Vagina (tissue), 2 donors: ENCODE results near the gene AGPAT4. TPM values are rescaled to one million over a fixed set of nuclear protein-coding genes. Genes with fewer than 3 reads are reported as not detected.
A peak's percentile ranks its signal among the peaks of the same experiment; 100 is the strongest.

ENCODE experiments used
- DNase-seq, 2 donors: peaks; one replicate each; pipeline ENCODE4 v3.0.0-alpha.2; 2017; ENCODE audit errors: extremely low spot score in 2 of 2
- H3K27ac ChIP-seq: fragments of 200-600 bp; sonication (generic); one replicate; pipeline ENCODE4 v1.5.1; 2019
- H3K27me3 ChIP-seq: fragments of 200-600 bp; sonication (generic); one replicate; pipeline ENCODE4 v1.5.1; 2019
- H3K36me3 ChIP-seq, 2 donors: fragments of 200-600 bp; sonication (generic); one replicate each; pipeline ENCODE4 v1.5.1; 2017 to 2019
- H3K4me1 ChIP-seq: fragments of 200-600 bp; sonication (generic); one replicate; pipeline ENCODE4 v1.5.1; 2019
- H3K4me3 ChIP-seq, 2 donors: fragments of 200-600 bp; sonication (generic); 1 replicate in 1 of 2; 2 replicates in 1 of 2; pipeline ENCODE4 v1.5.1; 2016 to 2019
- H3K9me3 ChIP-seq: fragments of 200-600 bp; sonication (generic); one replicate; pipeline ENCODE4 v1.5.1; 2019
- POLR2A ChIP-seq, 2 donors: fragments of 450-650 bp; IDR thresholded peaks; one replicate each; pipeline ENCODE4 v1.6.1; 2017; ENCODE audit warnings: antibody characterized with exemption in 2 of 2, mild to moderate bottlenecking in 2 of 2, moderate library complexity in 2 of 2
- POLR2AphosphoS5 ChIP-seq, 2 donors: sonication (generic); formaldehyde crosslinking; IDR thresholded peaks; one replicate each; pipeline ENCODE4 v1.9.0; 2017; ENCODE audit warnings: antibody characterized with exemption in 2 of 2, mild to moderate bottlenecking in 2 of 2, low read depth in 1 of 2; ENCODE audit not compliant: insufficient read depth in 1 of 2
- intact Hi-C: fragments of 100-400 bp; cut with DNase I; formaldehyde crosslinking; loops from one replicate; pipeline ENCODE4 v1.15.1; 2023
- total RNA-seq: library from RNA; depleted of rRNA; stranded (reverse); fragments of >200 nt; gene quantifications from one replicate; pipeline ENCODE4 v1.2.3, GENCODE V29; 2016
- TF ChIP-seq, protein P1 (sequence below), 3 experiments: fragments of 450-650 bp in 2 of 3; fragments of 200-600 bp in 1 of 3; sonication (generic) in 1 of 3; IDR thresholded peaks; one replicate each; pipeline ENCODE4 v1.5.1; 2017 to 2019; ENCODE audit warnings: antibody characterized with exemption in 3 of 3, mild to moderate bottlenecking in 2 of 3, moderate library complexity in 2 of 3

The AGPAT4 gene
- total RNA-seq, 1 donor from 2014 or later = 6.9 TPM

DNA sequence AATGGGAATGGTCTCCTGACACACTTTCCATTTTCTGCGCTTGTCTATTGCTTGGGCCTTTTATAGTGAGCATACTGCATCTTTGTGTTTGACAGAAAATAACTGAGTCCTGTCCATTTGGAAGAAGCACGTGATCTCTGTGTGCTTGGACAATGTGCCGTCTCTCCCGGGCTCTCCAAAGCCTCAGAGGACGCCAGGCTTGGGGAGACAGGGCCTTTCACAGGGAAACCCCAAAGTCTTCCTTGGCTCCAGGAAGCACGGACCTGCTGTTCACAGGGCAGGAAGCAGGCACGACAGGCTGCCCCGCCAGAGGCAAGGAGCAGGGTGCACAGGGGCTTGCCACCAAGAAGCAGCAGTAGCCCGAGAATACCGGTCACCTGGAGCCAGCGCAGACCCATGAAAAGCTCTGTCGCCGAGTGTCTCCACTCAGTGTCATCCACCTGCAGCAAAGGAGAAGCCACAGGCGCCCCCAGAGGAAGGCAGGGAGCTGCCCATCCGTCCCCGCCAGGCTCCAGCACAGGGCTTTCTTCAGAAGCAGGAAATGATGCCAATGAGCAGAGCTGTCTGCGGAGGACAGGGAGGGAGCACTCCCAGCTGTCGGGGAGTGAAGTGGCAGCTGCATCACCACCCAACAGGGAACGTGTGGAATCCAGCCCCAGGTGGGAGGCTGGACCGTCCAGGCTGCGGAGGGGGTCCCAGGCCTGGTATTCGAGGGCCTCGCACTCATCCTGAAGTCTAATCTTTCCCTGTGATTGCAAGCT, 135.1 kb downstream of the AGPAT4 start:
- no peak overlapping the region for H3K27ac ChIP-seq
- intact Hi-C loops = no loop called here
- no peaks in the 10 kb centered on the region for H3K9me3 ChIP-seq
- DNase-seq = peak in 1 of 2 donors; percentile 79
- no peaks in the 10 kb centered on the region for H3K27me3 ChIP-seq
- no peak overlapping the region for H3K4me3 ChIP-seq
- no peaks in the 10 kb centered on the region for H3K36me3 ChIP-seq
- TF ChIP-seq, protein P1, sequence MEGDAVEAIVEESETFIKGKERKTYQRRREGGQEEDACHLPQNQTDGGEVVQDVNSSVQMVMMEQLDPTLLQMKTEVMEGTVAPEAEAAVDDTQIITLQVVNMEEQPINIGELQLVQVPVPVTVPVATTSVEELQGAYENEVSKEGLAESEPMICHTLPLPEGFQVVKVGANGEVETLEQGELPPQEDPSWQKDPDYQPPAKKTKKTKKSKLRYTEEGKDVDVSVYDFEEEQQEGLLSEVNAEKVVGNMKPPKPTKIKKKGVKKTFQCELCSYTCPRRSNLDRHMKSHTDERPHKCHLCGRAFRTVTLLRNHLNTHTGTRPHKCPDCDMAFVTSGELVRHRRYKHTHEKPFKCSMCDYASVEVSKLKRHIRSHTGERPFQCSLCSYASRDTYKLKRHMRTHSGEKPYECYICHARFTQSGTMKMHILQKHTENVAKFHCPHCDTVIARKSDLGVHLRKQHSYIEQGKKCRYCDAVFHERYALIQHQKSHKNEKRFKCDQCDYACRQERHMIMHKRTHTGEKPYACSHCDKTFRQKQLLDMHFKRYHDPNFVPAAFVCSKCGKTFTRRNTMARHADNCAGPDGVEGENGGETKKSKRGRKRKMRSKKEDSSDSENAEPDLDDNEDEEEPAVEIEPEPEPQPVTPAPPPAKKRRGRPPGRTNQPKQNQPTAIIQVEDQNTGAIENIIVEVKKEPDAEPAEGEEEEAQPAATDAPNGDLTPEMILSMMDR (IDR thresholded peaks at IDR 0.05) = no peak
- TF ChIP-seq POLR2A (IDR thresholded peaks at IDR 0.05) (no peak), POLR2AphosphoS5 (IDR thresholded peaks at IDR 0.05; ENCODE audit: insufficient read depth in 1 of 2, low read depth in 1 of 2) (no peak)
- H3K4me1 ChIP-seq = peaks cover 11% of the 10 kb centered on the region

DNA sequence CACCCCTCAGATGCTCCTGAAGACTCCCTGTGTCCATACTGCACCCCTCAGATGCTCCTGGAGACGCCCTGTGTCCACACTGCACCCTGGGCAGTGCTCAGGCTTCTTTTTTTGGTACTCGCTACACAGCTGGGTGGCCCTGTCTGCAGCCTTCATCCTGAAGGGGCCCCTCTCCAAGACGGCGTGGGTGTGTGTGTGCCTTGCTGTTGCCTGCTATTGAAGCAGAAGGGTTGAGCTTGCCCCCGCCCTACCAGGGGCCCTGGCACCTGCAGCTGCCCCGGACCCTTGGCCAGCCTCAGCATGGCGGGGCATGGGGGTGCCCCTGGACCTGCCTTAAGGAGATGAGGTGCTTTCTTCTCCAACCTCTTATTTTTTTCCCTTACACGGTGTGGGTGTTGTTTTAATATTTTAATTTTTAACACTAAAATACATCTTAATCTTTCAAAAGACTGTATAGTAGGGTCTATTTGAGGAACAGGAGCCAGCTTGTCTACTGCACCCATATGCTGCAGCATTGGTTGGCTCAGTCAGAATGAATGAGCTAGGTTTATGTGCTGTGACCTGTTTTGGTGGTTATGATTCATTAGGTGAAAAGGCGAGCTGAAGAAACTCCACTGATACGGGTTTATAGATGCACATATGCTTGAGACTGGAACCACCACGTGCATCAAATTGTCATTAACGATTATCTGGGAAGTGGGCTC, 135.9 kb downstream of the AGPAT4 start:
- H3K9me3 ChIP-seq = no peaks in the 10 kb centered on the region
- TF ChIP-seq, protein P1 (IDR thresholded peaks at IDR 0.05) = no peak
- no peak for TF ChIP-seq POLR2AphosphoS5 (IDR thresholded peaks at IDR 0.05; ENCODE audit: insufficient read depth in 1 of 2, low read depth in 1 of 2)
- TF ChIP-seq POLR2A (IDR thresholded peaks at IDR 0.05) = no peak
- H3K27me3 ChIP-seq = no peaks in the 10 kb centered on the region
- DNase-seq = peak in 1 of 2 donors; percentile 72
- no peaks in the 10 kb centered on the region for H3K36me3 ChIP-seq
- peaks cover 11% of the 10 kb centered on the region for H3K4me1 ChIP-seq
- intact Hi-C loops = no loop called here
- H3K4me3 ChIP-seq = no peak overlapping the region
- H3K27ac ChIP-seq = no peak overlapping the region

DNA sequence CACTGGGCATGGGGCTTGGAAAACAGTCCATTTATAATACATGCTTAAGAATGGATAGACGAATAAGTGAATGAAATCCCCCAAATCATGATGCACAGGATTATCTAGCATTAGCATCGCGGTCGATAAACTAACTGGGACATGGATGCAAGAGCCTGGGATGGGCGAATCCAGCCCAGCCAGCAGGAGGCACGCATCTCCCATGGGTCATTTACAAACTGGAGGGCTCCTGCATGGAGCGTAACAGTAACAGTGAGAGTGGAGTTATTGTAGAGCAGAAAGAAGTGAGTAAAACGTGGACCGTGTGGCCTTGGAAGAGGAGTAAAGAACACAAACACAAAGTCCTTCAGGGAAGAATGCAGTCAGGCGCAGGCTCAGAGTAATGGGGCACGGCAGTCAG, 136.5 kb downstream of the AGPAT4 start:
- H3K27ac ChIP-seq = no peak overlapping the region
- no peaks in the 10 kb centered on the region for H3K36me3 ChIP-seq
- DNase-seq = peak in 1 of 2 donors; percentile 56
- TF ChIP-seq POLR2A (IDR thresholded peaks at IDR 0.05) (no peak), POLR2AphosphoS5 (IDR thresholded peaks at IDR 0.05; ENCODE audit: insufficient read depth in 1 of 2, low read depth in 1 of 2) (no peak)
- TF ChIP-seq, protein P1 (IDR thresholded peaks at IDR 0.05) = no peak
- no peak overlapping the region for H3K4me3 ChIP-seq
- no peaks in the 10 kb centered on the region for H3K9me3 ChIP-seq
- H3K27me3 ChIP-seq = no peaks in the 10 kb centered on the region
- intact Hi-C loops = no loop called here
- peaks cover 11% of the 10 kb centered on the region for H3K4me1 ChIP-seq

DNA sequence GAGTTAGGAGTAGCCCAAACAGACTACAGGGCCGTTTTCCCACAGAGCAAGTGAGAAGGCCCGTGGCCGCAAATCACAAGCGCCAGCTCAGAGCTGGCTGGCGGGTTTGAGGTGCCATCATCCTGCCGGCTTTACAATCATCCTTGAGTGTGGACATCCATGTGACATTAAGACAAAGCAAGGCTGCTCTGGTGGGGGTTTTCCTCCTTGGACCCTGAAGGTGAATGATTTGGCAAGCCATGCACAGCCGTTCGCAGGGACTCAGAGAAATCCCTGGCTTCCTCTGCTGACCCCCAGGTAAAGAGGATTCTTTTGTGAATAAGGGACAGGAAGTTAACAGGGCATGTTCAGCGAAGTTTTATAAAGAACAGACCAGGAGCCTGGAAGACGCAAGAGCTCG, 137.2 kb downstream of the AGPAT4 start:
- DNase-seq = peak in 1 of 2 donors; percentile 80
- H3K27me3 ChIP-seq = no peaks in the 10 kb centered on the region
- no peak for TF ChIP-seq POLR2A (IDR thresholded peaks at IDR 0.05)
- no peak for TF ChIP-seq POLR2AphosphoS5 (IDR thresholded peaks at IDR 0.05; ENCODE audit: insufficient read depth in 1 of 2, low read depth in 1 of 2)
- TF ChIP-seq, protein P1 (IDR thresholded peaks at IDR 0.05) = no peak
- H3K36me3 ChIP-seq = no peaks in the 10 kb centered on the region
- H3K9me3 ChIP-seq = no peaks in the 10 kb centered on the region
- intact Hi-C loops = no loop called here
- H3K27ac ChIP-seq = no peak overlapping the region
- no peak overlapping the region for H3K4me3 ChIP-seq
- H3K4me1 ChIP-seq = peaks cover 11% of the 10 kb centered on the region
